ENCODE measurements around the gene EIF3I.

EIF3I gene

GRCh38 chr1:32195972-32196823 lies 26.0 kb upstream of the EIF3I start:
- peaks cover 66% of the 10 kb centered on the region for H3K36me3 ChIP-seq (replicated peaks)
- in situ Hi-C loops (cut with HindIII; ENCODE audit: low pct_ligation_motif_present, low sequenced_read_pairs) = no loop called here

GRCh38 chr1:32197074-32197473 lies 25.1 kb upstream of the EIF3I start:
- H3K36me3 ChIP-seq (replicated peaks) = peaks cover 57% of the 10 kb centered on the region
- no peak for DNase-seq
- H3K27ac ChIP-seq = no peak overlapping the region
- H3K4me3 ChIP-seq (ENCODE audit: low read depth, low read length) = no peak overlapping the region
- TF ChIP-seq CTCF (IDR thresholded peaks at IDR 0.05; ENCODE audit: low read depth, low read length, missing control alignments) = no peak
- in situ Hi-C loops (cut with HindIII; ENCODE audit: low pct_ligation_motif_present, low sequenced_read_pairs) = no loop called here
- H3K27me3 ChIP-seq (replicated peaks) = no peaks in the 10 kb centered on the region

More at GRCh38 chr1:32195972-32196823, 26.0 kb upstream of the EIF3I start:
- TF ChIP-seq CTCF (IDR thresholded peaks at IDR 0.05; ENCODE audit: low read depth, low read length, missing control alignments) = no peak
- Histone ChIP-seq H3K27me3 (replicated peaks) (no peaks in the 10 kb centered on the region), H3K27ac (no peak overlapping the region), H3K4me3 (ENCODE audit: low read depth, low read length) (no peak overlapping the region)
- no peak for DNase-seq

- TF ChIP-seq CTCF (IDR thresholded peaks at IDR 0.05; ENCODE audit: low read depth, low read length, missing control alignments) = no peak
- peaks cover 49% of the 10 kb centered on the region for H3K36me3 ChIP-seq (replicated peaks)
- in situ Hi-C loops (cut with HindIII; ENCODE audit: low pct_ligation_motif_present, low sequenced_read_pairs) = no loop called here
- no peak overlapping the region for H3K4me3 ChIP-seq (ENCODE audit: low read depth, low read length)
- no peaks in the 10 kb centered on the region for H3K27me3 ChIP-seq (replicated peaks)
- no peak overlapping the region for H3K27ac ChIP-seq
- DNase-seq = no peak
Measured at GRCh38 chr1:32197837-32198236, 24.4 kb upstream of the EIF3I start.

GRCh38 chr1:32198237-32199042 lies 23.8 kb upstream of the EIF3I start:
- Histone ChIP-seq H3K27ac (no peak overlapping the region), H3K27me3 (replicated peaks) (no peaks in the 10 kb centered on the region), H3K4me3 (ENCODE audit: low read depth, low read length) (no peak overlapping the region), H3K36me3 (replicated peaks) (peaks cover 43% of the 10 kb centered on the region)
- in situ Hi-C loops (cut with HindIII; ENCODE audit: low pct_ligation_motif_present, low sequenced_read_pairs) = no loop called here
- no peak for DNase-seq
- no peak for TF ChIP-seq CTCF (IDR thresholded peaks at IDR 0.05; ENCODE audit: low read depth, low read length, missing control alignments)

GRCh38 chr1:32199043-32199716 lies 23.0 kb upstream of the EIF3I start:
- no peak overlapping the region for H3K4me3 ChIP-seq (ENCODE audit: low read depth, low read length)
- H3K27me3 ChIP-seq (replicated peaks) = no peaks in the 10 kb centered on the region
- no peak for DNase-seq
- in situ Hi-C loops (cut with HindIII; ENCODE audit: low pct_ligation_motif_present, low sequenced_read_pairs) = no loop called here
- H3K27ac ChIP-seq = no peak overlapping the region
- TF ChIP-seq CTCF (IDR thresholded peaks at IDR 0.05; ENCODE audit: low read depth, low read length, missing control alignments) = no peak
- H3K36me3 ChIP-seq (replicated peaks) = peaks cover 37% of the 10 kb centered on the region
